HEK293T (cell line): ENCODE measurements around the gene ANKRD13D.

Experiments
- ARNT ChIP-seq: fragments of 450-650 bp; IDR thresholded peaks from 2 replicates; pipeline ENCODE4 v1.6.1; 2017; ENCODE audit warnings: mild to moderate bottlenecking
- BHLHE40 ChIP-seq: fragments of 450-650 bp; IDR thresholded peaks from 2 replicates; pipeline ENCODE4 v1.6.1; 2016; ENCODE audit warnings: mild to moderate bottlenecking, moderate library complexity, borderline replicate concordance
- ELF4 ChIP-seq: fragments of 450-650 bp; IDR thresholded peaks from 2 replicates; pipeline ENCODE4 v1.6.1; 2017; ENCODE audit warnings: antibody characterized with exemption
- FOXA1 ChIP-seq: fragments of 450-650 bp; IDR thresholded peaks from 2 replicates; pipeline ENCODE4 v1.6.1; 2016; ENCODE audit warnings: mild to moderate bottlenecking
- FOXK2 ChIP-seq: fragments of 450-650 bp; IDR thresholded peaks from 2 replicates; pipeline ENCODE4 v1.6.1; 2016; ENCODE audit warnings: mild to moderate bottlenecking
- FOXM1 ChIP-seq: fragments of 450-650 bp; IDR thresholded peaks from 2 replicates; pipeline ENCODE4 v1.6.1; 2017; ENCODE audit warnings: mild to moderate bottlenecking, borderline replicate concordance
- HDGF ChIP-seq: fragments of 450-650 bp; IDR thresholded peaks from 2 replicates; pipeline ENCODE4 v1.6.1; 2017; ENCODE audit warnings: antibody characterized with exemption, borderline replicate concordance
- LEF1 ChIP-seq: fragments of 450-650 bp; IDR thresholded peaks from 2 replicates; pipeline ENCODE4 v1.6.1; 2017; ENCODE audit warnings: mild to moderate bottlenecking, borderline replicate concordance
- NFRKB ChIP-seq: fragments of 450-650 bp; IDR thresholded peaks from 2 replicates; pipeline ENCODE4 v1.6.1; 2016; ENCODE audit warnings: mild to moderate bottlenecking, moderate library complexity
- SP1 ChIP-seq: fragments of 450-650 bp; IDR thresholded peaks from 2 replicates; pipeline ENCODE4 v1.6.1; 2017
- SUZ12 ChIP-seq: fragments of 450-650 bp; IDR thresholded peaks from 2 replicates; pipeline ENCODE4 v1.6.1; 2016; ENCODE audit warnings: mild to moderate bottlenecking
- TARDBP ChIP-seq: fragments of 450-650 bp; IDR thresholded peaks from 2 replicates; pipeline ENCODE4 v1.6.1; 2016
- ZNF384 ChIP-seq: fragments of 450-650 bp; IDR thresholded peaks from 2 replicates; pipeline ENCODE4 v1.6.1; 2016
- TF ChIP-seq, protein P1 (sequence below): fragments of 450-650 bp; IDR thresholded peaks from 2 replicates; pipeline ENCODE4 v1.6.1; 2016

DNA sequence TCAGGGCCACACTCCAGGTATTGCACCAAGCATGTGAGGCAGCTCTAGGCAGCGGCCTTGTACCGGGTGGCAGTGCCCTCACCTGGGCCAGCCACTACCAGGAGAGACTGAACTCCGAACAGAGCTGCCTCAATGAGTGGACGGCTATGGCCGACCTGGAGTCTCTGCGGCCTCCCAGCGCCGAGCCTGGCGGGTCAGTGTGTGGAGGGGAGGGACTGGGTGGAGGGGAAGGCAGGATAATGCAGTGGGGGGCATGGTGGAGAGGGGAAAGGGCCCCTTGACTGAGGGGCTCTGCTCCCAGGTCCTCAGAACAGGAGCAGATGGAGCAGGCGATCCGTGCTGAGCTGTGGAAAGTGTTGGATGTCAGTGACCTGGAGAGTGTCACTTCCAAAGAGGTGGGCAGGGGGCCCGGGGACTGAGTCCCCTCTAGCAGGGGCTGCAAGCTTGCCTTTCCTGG is 18.5 kb downstream of the ANKRD13D start:
- TF ChIP-seq SUZ12 (no peak), BHLHE40 (no peak), FOXM1 (no peak), FOXA1 (no peak), ELF4 (no peak), TARDBP (no peak), LEF1 (no peak), HDGF (no peak), SP1 (no peak), ARNT (no peak), FOXK2 (no peak), NFRKB (no peak), ZNF384 (no peak)
- TF ChIP-seq, protein P1, sequence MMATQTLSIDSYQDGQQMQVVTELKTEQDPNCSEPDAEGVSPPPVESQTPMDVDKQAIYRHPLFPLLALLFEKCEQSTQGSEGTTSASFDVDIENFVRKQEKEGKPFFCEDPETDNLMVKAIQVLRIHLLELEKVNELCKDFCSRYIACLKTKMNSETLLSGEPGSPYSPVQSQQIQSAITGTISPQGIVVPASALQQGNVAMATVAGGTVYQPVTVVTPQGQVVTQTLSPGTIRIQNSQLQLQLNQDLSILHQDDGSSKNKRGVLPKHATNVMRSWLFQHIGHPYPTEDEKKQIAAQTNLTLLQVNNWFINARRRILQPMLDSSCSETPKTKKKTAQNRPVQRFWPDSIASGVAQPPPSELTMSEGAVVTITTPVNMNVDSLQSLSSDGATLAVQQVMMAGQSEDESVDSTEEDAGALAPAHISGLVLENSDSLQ, result no peak
